Esophagus mucosa (tissue), 1 donor: Measurements from ENCODE around the gene SLAMF9. TPM values are rescaled to one million over a fixed set of nuclear protein-coding genes. Genes with fewer than 3 reads are reported as not detected.

ENCODE experiments used
- ATAC-seq: fragments of 200-7000 bp; cut with Tn5 transposase; one replicate; pipeline ENCODE4 v1.9.1; 2020
- total RNA-seq: library from RNA; stranded (reverse); gene quantifications from one replicate; pipeline ENCODE4 v1.2.4, GENCODE V29; 2023
- donor health status: DM: yes; HTN: yes; CAD: no.

SLAMF9 gene
- total RNA-seq, 1 donor from 2014 or later: 0.28 TPM

DNA sequence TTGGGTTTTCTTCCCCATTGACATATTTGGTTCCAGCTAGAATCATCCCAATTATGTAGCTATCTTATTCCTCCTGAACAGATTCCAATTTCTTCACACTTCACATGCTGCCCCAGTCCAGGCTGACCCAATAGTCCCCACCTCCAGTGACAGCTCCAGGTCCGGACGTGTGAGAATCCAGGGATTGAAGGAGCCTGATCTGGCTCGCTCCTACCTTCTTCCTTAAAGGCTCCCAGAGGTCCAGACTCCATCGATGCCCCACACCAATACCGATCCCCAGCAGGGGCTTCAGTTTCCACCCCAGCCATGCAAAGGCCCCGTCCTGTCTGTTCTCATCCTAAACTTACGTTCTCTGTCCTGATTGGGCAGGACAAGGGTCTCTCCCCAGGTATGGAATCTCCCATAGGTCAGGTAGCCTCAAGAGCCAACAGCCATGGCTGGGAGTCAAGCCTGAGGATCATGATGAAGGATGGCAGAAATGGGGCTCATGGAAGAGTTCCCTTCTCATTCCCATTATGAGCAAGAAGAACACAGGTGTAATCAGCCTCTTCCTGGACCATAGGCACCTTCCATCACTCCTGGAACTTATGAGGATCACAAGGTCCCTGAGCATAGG lies 20.4 kb upstream of the SLAMF9 start:
- ATAC-seq: no peak

- no peak for ATAC-seq
Measured at GRCh38 chr1:159973350-159973940, 19.4 kb upstream of the SLAMF9 start.

DNA sequence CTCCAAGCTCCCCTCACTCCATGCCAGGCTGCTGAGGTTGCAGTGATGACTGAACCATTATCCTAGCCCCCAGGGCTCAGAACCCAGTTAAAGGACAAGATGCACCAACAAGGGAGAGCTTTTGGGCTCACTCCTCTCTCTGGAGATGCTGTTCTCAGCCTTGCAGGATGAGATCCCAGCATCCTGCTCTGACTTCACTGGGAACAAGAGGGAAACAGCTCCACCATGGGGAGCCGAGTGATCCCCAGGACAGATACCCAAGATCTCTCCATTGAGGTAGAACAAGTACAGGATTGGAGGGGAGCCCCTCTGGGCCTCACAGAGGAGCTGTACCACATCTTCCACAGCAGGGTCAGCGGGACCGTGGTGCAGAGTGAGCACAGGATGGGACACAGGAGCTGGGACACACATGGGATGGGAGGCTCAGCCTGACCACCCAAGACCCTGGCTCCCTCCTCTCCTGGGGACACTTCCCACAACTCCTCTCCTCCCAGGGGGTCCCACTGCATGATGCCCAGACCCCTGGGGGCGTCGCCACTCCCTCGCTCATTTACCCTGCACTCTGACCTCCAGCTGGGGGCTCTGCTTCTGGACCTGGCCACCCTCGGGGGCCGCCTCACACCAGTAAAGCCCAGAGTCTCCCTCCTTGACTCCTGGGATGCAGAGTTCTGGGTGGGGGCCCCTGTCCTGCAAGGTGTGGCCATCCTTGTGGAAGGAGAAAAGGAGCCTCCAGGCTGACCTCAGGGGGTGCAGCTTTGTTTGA lies 18.6 kb upstream of the SLAMF9 start:
- no peak for ATAC-seq

GRCh38 chr1:159970932-159971342 lies 16.9 kb upstream of the SLAMF9 start:
- no peak for ATAC-seq

GRCh38 chr1:159968901-159969300 lies 14.9 kb upstream of the SLAMF9 start:
- ATAC-seq: no peak

GRCh38 chr1:159965263-159965662 lies 11.2 kb upstream of the SLAMF9 start:
- ATAC-seq: no peak

GRCh38 chr1:159964144-159964543 lies 10.1 kb upstream of the SLAMF9 start:
- ATAC-seq: no peak

- no peak for ATAC-seq
Measured at GRCh38 chr1:159962176-159962575, 8.1 kb upstream of the SLAMF9 start.

DNA sequence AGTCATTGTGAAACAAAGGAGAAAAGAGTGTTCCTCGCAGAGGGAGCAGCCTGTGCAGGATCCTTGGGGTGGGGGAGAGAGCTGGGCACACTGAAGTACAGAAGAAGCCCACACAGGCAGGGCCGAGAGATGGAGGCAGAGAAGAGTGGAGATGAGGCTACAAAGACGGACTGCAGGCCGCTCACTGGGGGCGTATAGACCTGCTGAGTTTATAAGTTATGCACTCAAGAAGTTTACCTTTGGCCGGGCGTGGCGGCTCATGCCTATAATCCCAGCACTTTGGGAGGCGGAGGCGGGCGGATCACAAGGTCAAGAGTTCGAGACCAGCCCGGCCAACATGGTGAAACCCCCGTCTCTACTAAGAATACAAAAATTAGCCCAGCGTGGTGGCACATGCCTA lies 7.6 kb upstream of the SLAMF9 start:
- ATAC-seq: peak; percentile 5

DNA sequence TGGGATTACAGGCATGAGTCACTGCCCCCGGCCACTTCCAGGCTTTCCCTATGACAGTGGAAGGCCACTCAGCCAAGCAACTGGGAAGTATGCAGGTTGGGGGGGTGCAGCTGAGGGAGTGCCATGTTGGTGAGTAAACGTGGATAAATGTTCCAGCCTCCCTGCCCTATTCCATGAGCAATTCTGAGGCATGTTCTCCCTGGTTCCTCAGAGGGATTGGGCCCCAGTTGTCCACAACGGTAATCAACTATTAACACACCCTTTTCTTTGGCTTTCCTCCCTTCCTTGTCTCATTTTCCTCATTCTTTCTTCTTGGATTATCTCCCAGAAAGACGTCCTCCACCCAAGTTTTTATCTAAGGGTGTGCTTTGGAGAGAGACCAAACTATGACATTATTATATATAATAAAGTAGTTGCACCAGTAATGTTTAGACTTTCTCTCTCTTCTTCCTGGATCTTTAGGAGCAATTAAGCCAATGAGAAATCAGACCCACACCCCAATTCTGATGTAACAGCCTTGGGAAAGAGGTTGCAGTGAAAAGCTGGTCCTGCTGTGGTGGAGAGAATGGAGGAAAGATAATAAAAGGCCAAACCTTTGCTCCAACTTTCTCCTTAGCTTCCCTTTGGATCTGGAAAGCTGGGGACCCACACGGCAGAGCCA lies 6.8 kb upstream of the SLAMF9 start:
- ATAC-seq: peak; percentile 93

GRCh38 chr1:159959451-159959850 lies 5.4 kb upstream of the SLAMF9 start:
- peak; percentile 74 for ATAC-seq

DNA sequence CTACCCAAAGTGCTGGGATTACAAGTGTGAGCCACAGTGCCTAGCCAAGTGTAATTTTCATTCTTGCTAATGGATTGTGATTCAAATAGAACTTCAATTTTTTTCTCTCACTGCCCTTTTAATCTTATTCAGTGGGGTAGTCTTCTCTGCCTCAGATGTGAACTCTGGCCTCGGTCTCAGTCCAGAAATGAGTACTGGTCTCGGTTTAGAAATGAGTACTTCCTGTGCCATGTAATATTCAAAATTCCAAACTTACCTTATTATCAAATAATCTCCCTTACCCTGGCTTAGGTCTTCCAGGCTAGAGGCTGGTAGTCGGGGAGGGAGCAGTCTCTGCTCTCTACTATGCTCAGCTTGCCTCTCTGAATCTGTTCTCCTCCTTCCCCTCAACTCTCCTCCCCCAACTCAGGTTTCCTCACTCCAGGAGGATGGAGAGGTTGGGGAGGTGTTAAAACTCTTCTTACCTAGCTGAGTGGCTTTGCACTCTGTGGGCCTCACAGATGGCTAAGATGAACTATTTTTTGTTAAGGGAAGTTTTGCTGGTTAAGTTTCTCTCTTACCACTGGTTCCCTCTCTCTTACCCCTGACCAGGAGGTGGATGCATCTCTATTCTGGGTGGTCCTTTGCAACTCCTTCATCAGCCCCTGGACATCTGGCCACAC lies 4.8 kb upstream of the SLAMF9 start:
- ATAC-seq: no peak

- ATAC-seq: no peak
Measured at GRCh38 chr1:159957824-159958268, 3.8 kb upstream of the SLAMF9 start.

DNA sequence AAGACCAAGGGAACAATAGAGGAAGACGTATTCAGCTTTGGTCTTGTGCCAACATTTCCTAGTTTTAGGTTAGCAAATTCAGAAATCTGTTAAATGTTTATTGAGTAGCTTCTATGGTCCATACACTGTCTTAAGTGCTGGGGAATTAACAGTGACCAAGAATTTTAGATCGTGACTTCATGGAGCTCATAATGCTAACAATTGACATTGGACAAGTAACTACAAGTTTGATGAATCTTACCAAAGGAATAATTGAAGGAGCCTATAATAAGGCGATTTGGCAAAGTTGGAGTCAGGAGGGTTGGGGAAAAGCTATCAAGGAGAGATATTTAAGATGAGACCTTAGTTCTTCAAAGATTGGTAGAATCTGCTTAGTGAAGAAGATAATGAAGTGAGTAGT lies 1.4 kb upstream of the SLAMF9 start:
- ATAC-seq: no peak

DNA sequence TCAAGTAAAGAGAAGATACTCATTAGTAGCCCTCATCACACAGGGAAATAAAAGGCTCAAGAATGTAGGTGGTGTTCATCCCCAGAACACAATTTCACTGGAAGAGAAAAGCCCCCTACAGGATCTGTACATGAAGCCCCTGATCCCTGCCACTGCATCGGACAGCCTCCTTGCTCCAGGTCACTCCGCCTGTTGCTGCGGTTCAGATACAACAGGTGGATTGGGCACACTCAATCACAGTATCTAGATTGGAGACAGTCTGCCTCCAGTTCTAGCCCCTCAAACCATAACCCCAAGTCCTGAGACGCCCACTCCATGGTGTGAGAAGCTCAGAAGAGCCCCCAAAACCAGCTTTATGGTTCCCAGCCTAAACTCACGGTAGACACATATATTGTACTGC lies 1.1 kb downstream of the SLAMF9 start:
- ATAC-seq: no peak

- ATAC-seq: no peak
Measured at GRCh38 chr1:159951551-159951950, 2.5 kb downstream of the SLAMF9 start.

DNA sequence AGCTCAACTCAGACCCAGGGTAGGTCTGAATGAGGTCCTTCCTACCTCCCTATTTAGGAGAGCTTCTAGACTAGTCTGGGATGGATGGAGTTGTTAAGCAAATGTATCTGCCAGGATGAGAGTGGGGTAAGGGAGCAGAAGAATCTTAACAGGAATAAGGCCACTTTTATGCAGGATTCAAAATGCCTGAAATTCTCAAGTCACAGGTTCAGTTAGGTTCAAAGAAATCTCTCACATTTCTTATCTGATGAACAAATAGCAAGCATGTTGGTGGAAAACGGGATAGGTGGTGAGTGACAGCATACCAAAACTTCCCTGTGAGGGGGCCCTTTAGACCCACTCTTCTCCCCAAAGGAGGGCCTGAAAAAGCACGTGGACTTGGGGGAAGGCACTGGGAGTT lies 3.0 kb downstream of the SLAMF9 start:
- ATAC-seq: no peak

DNA sequence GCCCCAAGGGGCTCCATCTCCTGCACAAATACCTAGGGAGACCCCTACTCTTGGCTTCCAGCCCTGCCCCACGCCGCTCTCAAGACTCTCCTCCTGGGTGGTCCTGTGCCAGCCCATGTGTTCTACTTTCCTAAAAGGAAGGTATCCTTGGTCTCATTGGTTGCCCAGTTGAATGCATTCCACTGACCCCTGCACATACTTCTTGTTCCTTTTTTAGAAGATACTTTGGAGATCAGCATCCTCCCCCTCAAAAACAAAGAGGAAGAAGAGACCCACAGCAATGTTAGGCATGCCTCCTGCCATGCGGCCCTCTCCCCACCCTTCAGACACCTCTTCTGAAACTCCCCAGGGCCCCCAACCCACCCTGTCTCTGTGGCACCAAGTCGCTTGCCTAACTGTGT lies 4.1 kb downstream of the SLAMF9 start:
- ATAC-seq: no peak

GRCh38 chr1:159949123-159949522 lies 4.9 kb downstream of the SLAMF9 start:
- ATAC-seq: no peak

DNA sequence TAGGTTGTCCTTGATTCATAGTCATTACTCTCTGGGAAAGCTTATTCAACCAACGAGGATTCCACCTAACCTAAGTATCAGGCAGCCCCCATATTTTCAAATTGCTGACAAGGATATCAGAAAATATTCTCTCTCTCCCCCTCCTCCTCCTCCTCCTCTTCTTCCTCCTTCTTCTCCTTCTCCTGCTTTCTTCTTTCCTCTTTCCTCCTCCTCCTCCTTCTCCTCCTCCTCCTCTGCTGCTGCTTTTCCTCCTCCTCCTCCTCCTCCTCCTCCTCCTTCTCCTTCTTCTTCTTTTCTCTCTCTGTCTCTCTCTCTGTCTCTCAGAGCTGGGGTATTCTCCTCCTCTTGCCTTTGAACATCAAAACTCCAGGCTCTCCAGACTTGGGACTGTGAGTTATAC lies 6.1 kb downstream of the SLAMF9 start:
- no peak for ATAC-seq

DNA sequence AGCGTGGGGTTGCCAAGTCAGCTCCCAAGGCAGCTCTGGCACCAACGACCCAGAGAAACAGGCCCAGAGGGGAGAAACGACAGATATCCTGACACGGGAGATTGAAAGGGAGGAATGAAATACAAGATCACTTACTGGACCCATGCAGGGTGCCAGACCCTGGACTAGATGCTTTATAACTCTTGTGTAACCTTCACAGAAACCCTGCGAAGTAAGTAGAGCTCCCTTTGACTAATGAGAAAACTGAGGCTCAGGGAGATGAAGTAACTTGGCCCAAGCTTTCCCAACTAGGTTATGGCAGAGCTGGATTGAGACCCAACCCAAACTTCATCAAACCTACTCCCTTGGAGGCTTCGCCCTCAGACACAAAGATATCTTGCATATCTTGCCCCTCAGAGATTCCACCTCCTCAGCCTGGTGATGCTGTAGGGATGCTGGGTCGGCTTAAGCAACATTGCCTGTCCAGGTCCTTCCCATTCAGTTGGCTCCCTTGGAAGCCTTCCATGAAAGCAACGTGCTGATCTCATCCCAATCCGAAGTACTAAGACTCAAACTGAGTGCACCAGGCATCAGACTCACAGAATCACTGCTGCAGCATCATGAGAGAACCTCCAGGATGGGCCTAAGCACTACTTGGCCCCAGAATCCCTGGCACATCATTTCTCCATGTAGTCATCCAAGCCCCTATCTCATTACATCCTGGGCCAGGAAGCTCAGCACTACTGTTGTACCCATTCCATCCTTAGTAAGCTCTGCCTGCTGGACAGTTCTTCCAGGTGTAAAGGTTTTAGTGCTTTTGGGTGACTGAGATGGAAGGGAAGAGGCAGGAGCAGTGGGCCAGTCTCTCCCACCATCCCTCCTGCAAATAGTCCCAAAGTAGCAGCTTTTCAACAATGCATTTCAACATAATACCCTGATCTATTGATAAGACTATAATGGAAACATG lies 7.5 kb downstream of the SLAMF9 start:
- peak; percentile 1 for ATAC-seq
